HEK293T (cell line): ENCODE results near the gene EFHC2.

Experiments
- CTCF ChIA-PET: fragments of 350-600 bp; formaldehyde crosslinking; extraction: SDS; loops from one replicate; lab custom pipeline; 2021; ENCODE audit warnings: antibody characterized with exemption, inconsistent platforms; lab: Yijun Ruan, JAX
- POLR2A ChIA-PET: fragments of 350-600 bp; formaldehyde crosslinking; extraction: SDS; loops from one replicate; lab custom pipeline; 2020; ENCODE audit warnings: antibody characterized with exemption, inconsistent platforms; lab: Yijun Ruan, JAX
- DNase-seq: peaks from one replicate; pipeline ENCODE4 v3.0.0; 2012; ENCODE audit warnings: mixed read lengths; ENCODE audit errors: extremely low spot score
- ARNT ChIP-seq: fragments of 450-650 bp; IDR thresholded peaks from 2 replicates; pipeline ENCODE4 v1.6.1; 2017; ENCODE audit warnings: mild to moderate bottlenecking
- BHLHE40 ChIP-seq: fragments of 450-650 bp; IDR thresholded peaks from 2 replicates; pipeline ENCODE4 v1.6.1; 2016; ENCODE audit warnings: mild to moderate bottlenecking, moderate library complexity, borderline replicate concordance
- CTBP1 ChIP-seq: fragments of 450-650 bp; IDR thresholded peaks from 2 replicates; pipeline ENCODE4 v1.6.1; 2016; ENCODE audit warnings: borderline replicate concordance
- ELF4 ChIP-seq: fragments of 450-650 bp; IDR thresholded peaks from 2 replicates; pipeline ENCODE4 v1.6.1; 2017; ENCODE audit warnings: antibody characterized with exemption
- FOXA1 ChIP-seq: fragments of 450-650 bp; IDR thresholded peaks from 2 replicates; pipeline ENCODE4 v1.6.1; 2016; ENCODE audit warnings: mild to moderate bottlenecking
- FOXK2 ChIP-seq: fragments of 450-650 bp; IDR thresholded peaks from 2 replicates; pipeline ENCODE4 v1.6.1; 2016; ENCODE audit warnings: mild to moderate bottlenecking
- FOXM1 ChIP-seq: fragments of 450-650 bp; IDR thresholded peaks from 2 replicates; pipeline ENCODE4 v1.6.1; 2017; ENCODE audit warnings: mild to moderate bottlenecking, borderline replicate concordance
- HDGF ChIP-seq: fragments of 450-650 bp; IDR thresholded peaks from 2 replicates; pipeline ENCODE4 v1.6.1; 2017; ENCODE audit warnings: antibody characterized with exemption, borderline replicate concordance
- L3MBTL2 ChIP-seq: fragments of 450-650 bp; conservative IDR thresholded peaks from 2 replicates; pipeline ENCODE4 v1.6.1; 2016; ENCODE audit warnings: mild to moderate bottlenecking
- LEF1 ChIP-seq: fragments of 450-650 bp; IDR thresholded peaks from 2 replicates; pipeline ENCODE4 v1.6.1; 2017; ENCODE audit warnings: mild to moderate bottlenecking, borderline replicate concordance
- NFRKB ChIP-seq: fragments of 450-650 bp; IDR thresholded peaks from 2 replicates; pipeline ENCODE4 v1.6.1; 2016; ENCODE audit warnings: mild to moderate bottlenecking, moderate library complexity
- SP1 ChIP-seq: fragments of 450-650 bp; IDR thresholded peaks from 2 replicates; pipeline ENCODE4 v1.6.1; 2017
- SUZ12 ChIP-seq: fragments of 450-650 bp; IDR thresholded peaks from 2 replicates; pipeline ENCODE4 v1.6.1; 2016; ENCODE audit warnings: mild to moderate bottlenecking
- TARDBP ChIP-seq: fragments of 450-650 bp; IDR thresholded peaks from 2 replicates; pipeline ENCODE4 v1.6.1; 2016
- ZNF384 ChIP-seq: fragments of 450-650 bp; IDR thresholded peaks from 2 replicates; pipeline ENCODE4 v1.6.1; 2016
- TF ChIP-seq, protein P1 (sequence below): fragments of 450-650 bp; IDR thresholded peaks from 2 replicates; pipeline ENCODE4 v1.6.1; 2016

The EFHC2 gene, protein sequence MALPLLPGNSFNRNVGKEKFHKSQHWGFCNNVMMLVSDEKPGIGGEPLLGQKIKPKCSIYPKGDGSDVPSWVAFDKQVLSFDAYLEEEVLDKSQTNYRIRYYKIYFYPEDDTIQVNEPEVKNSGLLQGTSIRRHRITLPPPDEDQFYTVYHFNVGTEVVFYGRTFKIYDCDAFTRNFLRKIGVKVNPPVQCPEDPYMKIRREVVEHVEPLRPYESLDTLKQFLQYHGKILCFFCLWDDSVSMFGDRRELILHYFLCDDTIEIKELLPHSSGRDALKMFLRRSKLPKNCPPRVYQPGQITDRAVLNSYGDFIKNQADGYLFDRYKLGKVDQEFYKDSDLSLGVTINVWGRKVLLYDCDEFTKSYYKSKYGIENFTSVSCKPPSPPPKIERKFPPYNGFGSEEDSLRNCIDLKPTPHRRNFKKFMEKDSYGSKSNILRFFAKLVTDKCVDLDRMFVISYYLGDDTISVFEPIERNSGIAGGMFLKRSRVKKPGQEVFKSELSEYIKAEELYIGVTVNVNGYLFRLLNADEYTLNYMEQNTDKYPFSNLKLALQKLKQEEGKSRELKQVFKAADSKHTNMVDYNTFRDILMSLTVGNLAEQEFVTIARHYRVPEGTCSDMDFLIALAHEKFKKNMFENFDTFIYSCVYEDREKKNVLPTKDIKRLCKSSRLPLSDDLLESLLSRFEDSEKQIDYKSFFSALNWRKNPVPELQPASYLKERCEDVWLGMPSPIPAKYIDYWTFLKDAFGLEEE

DNA sequence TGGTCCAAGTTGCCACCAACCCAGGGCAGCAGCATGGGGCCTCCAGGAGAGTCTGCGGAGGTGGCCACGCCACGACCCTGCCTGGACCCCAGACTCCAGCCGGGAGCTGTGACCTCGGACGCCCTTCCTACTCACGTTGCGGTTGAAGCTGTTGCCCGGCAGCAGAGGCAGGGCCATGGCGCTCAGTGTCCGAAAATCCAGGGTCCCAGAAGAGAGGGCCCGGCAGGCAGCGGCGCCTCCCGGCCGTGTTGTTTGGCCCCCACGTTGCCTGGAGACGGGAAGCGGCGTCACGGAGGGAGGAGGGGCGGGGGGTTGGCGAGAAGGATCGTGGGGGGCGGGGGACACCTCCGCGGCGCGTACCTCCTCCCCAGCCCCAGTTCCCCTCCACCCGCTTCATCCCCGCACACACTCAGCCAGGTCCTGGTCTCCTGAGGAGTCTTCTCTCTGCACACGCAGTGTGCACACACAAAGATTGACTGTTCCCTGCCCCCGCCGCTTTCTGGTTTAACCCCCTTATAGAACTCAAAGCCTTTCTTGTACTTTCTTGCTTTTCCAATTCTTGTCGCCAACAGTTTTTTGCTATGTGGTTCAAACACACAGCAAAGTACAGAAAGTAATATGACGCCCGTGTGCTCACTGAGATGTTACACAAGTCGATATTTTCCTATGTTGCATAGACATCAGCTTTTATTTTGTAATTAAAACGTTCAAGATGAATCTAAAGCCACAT lies at the start of gene EFHC2:
EFHC2 (minus strand) TSS at position 261 of the 730 bp plus-strand sequence; CDS start at position 177, 84 bp downstream.
- DNase-seq: no peak
- ChIA-PET POLR2A (no interaction called here), CTCF (interaction anchor here (0.7 kb wide), 1 partner anchor 36 kb away, joined by 5 read pairs; no protein-coding TSS in a partner anchor)
- TF ChIP-seq ZNF384: no peak
- no peak for TF ChIP-seq SUZ12
- no peak for TF ChIP-seq L3MBTL2
- TF ChIP-seq FOXK2: no peak
- TF ChIP-seq NFRKB: no peak
- TF ChIP-seq ARNT: no peak
- TF ChIP-seq, protein P1, sequence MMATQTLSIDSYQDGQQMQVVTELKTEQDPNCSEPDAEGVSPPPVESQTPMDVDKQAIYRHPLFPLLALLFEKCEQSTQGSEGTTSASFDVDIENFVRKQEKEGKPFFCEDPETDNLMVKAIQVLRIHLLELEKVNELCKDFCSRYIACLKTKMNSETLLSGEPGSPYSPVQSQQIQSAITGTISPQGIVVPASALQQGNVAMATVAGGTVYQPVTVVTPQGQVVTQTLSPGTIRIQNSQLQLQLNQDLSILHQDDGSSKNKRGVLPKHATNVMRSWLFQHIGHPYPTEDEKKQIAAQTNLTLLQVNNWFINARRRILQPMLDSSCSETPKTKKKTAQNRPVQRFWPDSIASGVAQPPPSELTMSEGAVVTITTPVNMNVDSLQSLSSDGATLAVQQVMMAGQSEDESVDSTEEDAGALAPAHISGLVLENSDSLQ: no peak
- no peak for TF ChIP-seq HDGF
- no peak for TF ChIP-seq SP1
- TF ChIP-seq FOXM1: no peak
- TF ChIP-seq TARDBP: no peak
- no peak for TF ChIP-seq BHLHE40
- TF ChIP-seq LEF1: no peak
- TF ChIP-seq ELF4: no peak
- TF ChIP-seq FOXA1: no peak
- TF ChIP-seq CTBP1: no peak

GRCh38 chrX:44392767-44393166 lies 49.3 kb upstream of the EFHC2 start:
- no peak for DNase-seq
- POLR2A ChIA-PET: no interaction called here
- TF ChIP-seq ZNF384 (no peak), TARDBP (no peak), ELF4 (no peak), ARNT (no peak), L3MBTL2 (no peak), FOXK2 (no peak), FOXA1 (no peak), CTBP1 (no peak), BHLHE40 (no peak), SP1 (no peak)
- TF ChIP-seq, protein P1: no peak
- CTCF ChIA-PET: no interaction called here

DNA sequence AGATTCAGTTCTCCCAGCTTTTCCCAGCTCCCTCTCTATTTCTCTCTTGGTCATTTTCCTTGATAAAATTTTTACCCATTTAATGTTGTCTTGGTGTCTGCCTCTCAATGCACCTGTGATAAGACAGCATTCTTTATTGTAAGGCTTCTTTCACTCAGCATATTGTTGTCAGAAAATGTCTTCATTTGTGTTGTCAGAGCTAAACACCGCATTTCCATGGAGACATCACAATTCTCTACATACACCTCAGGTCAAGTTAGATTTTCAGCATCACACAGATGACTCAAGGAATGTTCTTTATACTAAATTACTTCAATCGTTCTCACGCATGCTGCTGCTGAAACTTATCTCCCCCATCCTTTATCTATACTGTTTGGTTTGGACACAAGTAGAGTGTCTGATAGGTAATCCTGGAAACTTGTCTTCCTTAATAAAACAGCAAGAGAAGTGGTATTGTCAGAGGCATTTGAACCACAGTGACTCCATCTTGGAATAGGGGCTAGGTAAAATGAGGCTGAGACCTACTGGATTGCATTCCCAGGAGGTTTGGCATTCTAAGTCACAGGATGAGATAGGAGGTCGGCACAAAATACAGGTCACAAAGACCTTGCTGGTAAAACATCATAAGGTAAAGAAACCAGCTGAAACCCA lies 41.3 kb upstream of the EFHC2 start:
- TF ChIP-seq, protein P1: no peak
- TF ChIP-seq BHLHE40 (no peak), SUZ12 (no peak), FOXA1 (no peak), NFRKB (no peak), HDGF (no peak), L3MBTL2 (no peak), LEF1 (no peak), FOXK2 (no peak), ZNF384 (no peak)
- no peak for DNase-seq
- POLR2A ChIA-PET: no interaction called here
- CTCF ChIA-PET: no interaction called here

DNA sequence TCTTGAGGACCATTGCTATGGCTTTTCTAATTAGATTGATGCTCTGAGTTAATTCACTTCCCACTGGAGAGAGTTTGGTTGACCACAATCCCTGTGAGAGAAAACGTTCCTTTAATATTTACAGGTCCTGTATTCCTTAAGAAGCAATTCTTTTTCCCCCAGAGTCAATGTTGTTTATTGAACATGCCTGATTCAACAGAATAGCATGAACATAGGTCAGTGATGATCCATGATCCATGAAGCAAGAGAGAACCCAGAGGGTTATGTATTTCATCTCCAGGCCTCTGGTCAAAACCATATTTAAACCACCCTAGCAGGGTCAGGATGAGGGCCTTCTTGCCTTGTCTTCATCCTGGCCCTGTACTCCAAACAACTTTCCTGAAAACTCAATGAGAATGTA lies 39.4 kb upstream of the EFHC2 start:
- ChIA-PET POLR2A (no interaction called here), CTCF (interaction anchor here (0.7 kb wide), 1 partner anchor 1108 kb away, joined by 3 read pairs; no protein-coding TSS in a partner anchor)
- no peak for DNase-seq
- TF ChIP-seq SP1 (no peak), FOXM1 (no peak)

DNA sequence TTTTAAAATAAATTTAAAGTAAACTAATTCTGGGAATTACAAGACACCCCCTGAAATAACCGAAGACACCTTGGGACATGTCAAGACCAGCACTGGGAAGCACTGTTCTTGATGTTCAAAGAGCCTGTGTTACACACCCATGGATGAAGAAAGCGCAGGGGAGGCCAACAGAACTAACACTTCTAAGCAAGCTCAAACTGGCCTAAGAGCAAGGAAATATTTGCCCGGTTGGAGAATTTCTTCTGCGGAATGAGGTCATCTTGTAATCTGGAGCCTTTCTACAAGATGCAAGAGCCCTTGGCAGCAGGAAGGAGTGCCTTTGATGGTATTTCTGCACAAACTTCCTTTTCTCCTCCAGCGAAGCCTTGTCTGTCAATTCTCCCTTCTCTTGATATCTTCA lies 9.3 kb upstream of the EFHC2 start:
- POLR2A ChIA-PET: no interaction called here
- no peak for TF ChIP-seq ARNT
- no peak for DNase-seq
- CTCF ChIA-PET: no interaction called here
